H9 (cell line): ENCODE results near the gene LRFN2. TPM values are rescaled to one million over a fixed set of nuclear protein-coding genes. Genes with fewer than 3 reads are reported as not detected.

Source experiments
- DNase-seq: peaks from one replicate; pipeline ENCODE4 v3.0.0-alpha.2; 2017
- H2AFZ ChIP-seq: one replicate; pipeline ENCODE4 v1.6.1; 2013; ENCODE audit warnings: mild to moderate bottlenecking, low read length, control low read depth, moderate library complexity
- H2AK5ac ChIP-seq: 2 replicates; pipeline ENCODE4 v1.6.1; 2013; ENCODE audit warnings: low read length, control low read depth, mixed read lengths; ENCODE audit not compliant: insufficient read length
- H2BK120ac ChIP-seq: one replicate; pipeline ENCODE4 v1.6.1; 2013; ENCODE audit warnings: low read depth, mild to moderate bottlenecking, low read length, control low read depth, inconsistent platforms; ENCODE audit not compliant: poor library complexity, severe bottlenecking
- H2BK12ac ChIP-seq: 2 replicates; pipeline ENCODE4 v1.6.1; 2013; ENCODE audit warnings: low read length, control low read depth, mixed read lengths, low read depth; ENCODE audit not compliant: insufficient read length
- H2BK15ac ChIP-seq: 2 replicates; pipeline ENCODE4 v1.6.1; 2013; ENCODE audit warnings: low read depth, low read length, control low read depth
- H2BK20ac ChIP-seq: one replicate; pipeline ENCODE4 v1.6.1; 2013; ENCODE audit warnings: low read depth, mild to moderate bottlenecking, low read length, control low read depth, inconsistent platforms; ENCODE audit not compliant: poor library complexity, severe bottlenecking
- H2BK5ac ChIP-seq: 2 replicates; pipeline ENCODE4 v1.6.1; 2013; ENCODE audit warnings: low read length, control low read depth, mixed read lengths; ENCODE audit not compliant: insufficient read length
- H3K14ac ChIP-seq: 2 replicates; pipeline ENCODE4 v1.6.1; 2013; ENCODE audit warnings: low read length, control low read depth; ENCODE audit not compliant: insufficient read depth
- H3K18ac ChIP-seq: 2 replicates; pipeline ENCODE4 v1.6.1; 2013; ENCODE audit warnings: low read depth, mild to moderate bottlenecking, mixed read lengths, low read length, control low read depth; ENCODE audit not compliant: insufficient read length
- H3K23ac ChIP-seq: 2 replicates; pipeline ENCODE4 v1.6.1; 2013; ENCODE audit warnings: low read length, control low read depth, mixed read lengths, low read depth; ENCODE audit not compliant: insufficient read length
- H3K23me2 ChIP-seq: 2 replicates; pipeline ENCODE4 v1.6.1; 2013; ENCODE audit warnings: low read depth, mild to moderate bottlenecking, mixed read lengths, low read length, control low read depth; ENCODE audit not compliant: insufficient read length, poor library complexity, severe bottlenecking
- H3K27ac ChIP-seq: 2 replicates; pipeline ENCODE4 v1.5.1; 2013; ENCODE audit warnings: low read length, control low read depth, mixed read lengths, low read depth; ENCODE audit not compliant: insufficient read length
- H3K27me3 ChIP-seq: 2 replicates; pipeline ENCODE4 v1.6.1; 2013; ENCODE audit warnings: low read length, control low read depth, inconsistent platforms; ENCODE audit not compliant: insufficient read depth
- H3K4ac ChIP-seq: 2 replicates; pipeline ENCODE4 v1.6.1; 2013; ENCODE audit warnings: low read depth, mild to moderate bottlenecking, control low read depth, inconsistent platforms, low read length, moderate library complexity
- H3K4me1 ChIP-seq: 2 replicates; pipeline ENCODE4 v1.6.1; 2013; ENCODE audit warnings: low read length, control low read depth, inconsistent platforms; ENCODE audit not compliant: insufficient read depth
- H3K4me2 ChIP-seq: 2 replicates; pipeline ENCODE4 v1.6.1; 2013; ENCODE audit warnings: low read length, control low read depth, mixed read lengths; ENCODE audit not compliant: insufficient read length, insufficient read depth
- H3K56ac ChIP-seq: 2 replicates; pipeline ENCODE4 v1.6.1; 2013; ENCODE audit warnings: low read depth, mild to moderate bottlenecking, mixed read lengths, low read length, control low read depth; ENCODE audit not compliant: insufficient read length
- H3K79me1 ChIP-seq: 2 replicates; pipeline ENCODE4 v1.6.1; 2013; ENCODE audit warnings: low read depth, mild to moderate bottlenecking, moderate library complexity, low read length, control low read depth, inconsistent platforms; ENCODE audit not compliant: insufficient read depth, poor library complexity, severe bottlenecking
- H3K79me2 ChIP-seq: 2 replicates; pipeline ENCODE4 v1.6.1; 2013; ENCODE audit warnings: low read length, control low read depth, inconsistent platforms; ENCODE audit not compliant: insufficient read depth
- H3K9ac ChIP-seq: 2 replicates; pipeline ENCODE4 v1.6.1; 2013; ENCODE audit warnings: low read length, control low read depth, mixed read lengths; ENCODE audit not compliant: insufficient read length; ENCODE audit errors: extremely low read depth
- H3K9me3 ChIP-seq: one replicate; pipeline ENCODE4 v1.6.1; 2013; ENCODE audit warnings: low read depth, low read length, inconsistent platforms; ENCODE audit not compliant: control insufficient read depth
- H3T11ph ChIP-seq: one replicate; pipeline ENCODE4 v1.6.1; 2013; ENCODE audit warnings: mild to moderate bottlenecking, low read length, control low read depth, inconsistent platforms
- H4K20me1 ChIP-seq: one replicate; pipeline ENCODE4 v1.6.1; 2013; ENCODE audit not compliant: control insufficient read depth, insufficient read length, insufficient read depth
- H4K5ac ChIP-seq: 2 replicates; pipeline ENCODE4 v1.6.1; 2013; ENCODE audit warnings: low read depth, mild to moderate bottlenecking, mixed read lengths, low read length, control low read depth; ENCODE audit not compliant: insufficient read length
- H4K8ac ChIP-seq: replicated peaks from 2 replicates; pipeline ENCODE4 v1.6.1; 2013; ENCODE audit warnings: low read length, control low read depth, mixed read lengths, low read depth; ENCODE audit not compliant: insufficient read length
- H4K91ac ChIP-seq: 2 replicates; pipeline ENCODE4 v1.6.1; 2013; ENCODE audit warnings: low read depth, mild to moderate bottlenecking, moderate library complexity, mixed read lengths, low read length, control low read depth; ENCODE audit not compliant: insufficient read length
- H3K27ac Mint-ChIP-seq, 3 experiments: 2 replicates in 2 of 3; 3 replicates in 1 of 3; pipeline ENCODE4 v1.8.0; 2020 to 2021; ENCODE audit warnings: mixed read lengths in 3 of 3, mild to moderate bottlenecking in 1 of 3, moderate library complexity in 1 of 3
- H3K27me3 Mint-ChIP-seq: 2 replicates; pipeline ENCODE4 v1.8.0; 2021; ENCODE audit warnings: low read depth, mild to moderate bottlenecking, moderate library complexity, mixed read lengths
- H3K36me3 Mint-ChIP-seq, 3 experiments: 2 replicates in 2 of 3; 3 replicates in 1 of 3; pipeline ENCODE4 v1.8.0; 2020 to 2021; ENCODE audit warnings: low read depth in 3 of 3, mixed read lengths in 3 of 3; ENCODE audit not compliant: insufficient read depth in 1 of 3
- H3K4me1 Mint-ChIP-seq, 2 experiments: 2 replicates each; pipeline ENCODE4 v1.8.0; 2020; ENCODE audit warnings: mixed read lengths in 2 of 2
- H3K4me3 Mint-ChIP-seq, 2 experiments: 2 replicates in 1 of 2; 3 replicates in 1 of 2; pipeline ENCODE4 v1.8.0; 2020 to 2021; ENCODE audit warnings: mild to moderate bottlenecking in 2 of 2, mixed read lengths in 2 of 2, moderate library complexity in 1 of 2
- H3K9me3 Mint-ChIP-seq, 2 experiments: 2 replicates in 1 of 2; 3 replicates in 1 of 2; pipeline ENCODE4 v1.8.0; 2020; ENCODE audit warnings: mild to moderate bottlenecking in 2 of 2, mixed read lengths in 2 of 2, moderate library complexity in 1 of 2
- WGBS: extraction: QIAGEN DNeasy Blood & Tissue Kit; methylation state at CpG from one replicate; pipeline ENCODE4 v1.1.7; 2013; ENCODE audit warnings: missing lambda C conversion rate, low lambda C conversion rate, mixed read lengths; ENCODE audit not compliant: insufficient read length; ENCODE audit errors: extremely low coverage; 5-methylcytosine and 5-hydroxymethylcytosine counted together
- total RNA-seq: library from RNA; stranded (reverse); gene quantifications from 2 replicates; pipeline ENCODE4 v1.2.1, GENCODE V29; 2021
- TF ChIP-seq, protein P1 (sequence below): fragments of 200-600 bp; sonication (generic); conservative IDR thresholded peaks from 3 replicates; pipeline ENCODE4 v1.8.0; 2021; ENCODE audit warnings: antibody characterized with exemption, mild to moderate bottlenecking

LRFN2 gene
- total RNA-seq, 1 experiment from 2014 or later, result 0.11 TPM

DNA sequence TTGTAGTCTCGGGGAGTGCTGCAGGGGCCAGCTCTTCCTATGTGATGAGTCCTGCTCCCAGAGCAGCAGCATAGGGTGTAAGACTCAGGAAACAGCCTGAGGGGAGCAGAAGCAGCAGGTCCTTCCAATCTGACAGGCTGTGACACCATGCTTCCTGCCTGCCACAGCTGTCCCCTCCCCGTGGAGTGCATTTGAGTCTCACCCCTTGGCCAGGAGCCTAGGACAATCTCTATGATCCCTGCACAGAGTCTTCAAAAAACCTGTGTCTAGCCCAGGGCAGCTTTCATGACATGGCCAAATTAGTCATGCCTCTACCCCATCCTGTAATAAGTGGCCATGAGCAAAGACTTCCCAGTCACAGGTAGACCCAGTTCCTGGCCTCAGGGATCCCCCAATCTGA, 23.1 kb upstream of the LRFN2 start:
- Histone ChIP-seq H3K79me2 (no peaks in the 10 kb centered on the region), H2BK15ac (no peak overlapping the region), H3K23me2 (no peaks in the 10 kb centered on the region), H3K4me2 (no peak overlapping the region), H4K8ac (no peak overlapping the region), H3K14ac (no peak overlapping the region), H3K79me1 (no peaks in the 10 kb centered on the region), H2BK12ac (no peak overlapping the region), H3K27ac (no peak overlapping the region), H3K4ac (no peak overlapping the region), H2AFZ (no peak overlapping the region), H4K5ac (no peak overlapping the region), H3K56ac (no peak overlapping the region), H4K91ac (no peak overlapping the region), H2BK120ac (no peak overlapping the region), H3K23ac (no peak overlapping the region), H2AK5ac (no peak overlapping the region), H3T11ph (no peak overlapping the region), H3K4me1 (no peaks in the 10 kb centered on the region), H3K27me3 (no peaks in the 10 kb centered on the region), H2BK20ac (no peak overlapping the region), H4K20me1 (no peaks in the 10 kb centered on the region), H3K18ac (no peak overlapping the region), H3K9ac (no peak overlapping the region), H2BK5ac (no peak overlapping the region), H3K9me3 (no peaks in the 10 kb centered on the region)
- no peaks in the 10 kb centered on the region for H3K9me3 Mint-ChIP-seq
- peaks cover 21% of the 10 kb centered on the region for H3K27me3 Mint-ChIP-seq
- no peaks in the 10 kb centered on the region for H3K36me3 Mint-ChIP-seq
- no peaks in the 10 kb centered on the region; a peak in 1 of 4 replicates for H3K4me1 Mint-ChIP-seq
- DNase-seq, result no peak
- WGBS, result no CpG with 5 or more reads among the region's 2 CpGs
- no peak overlapping the region for H3K4me3 Mint-ChIP-seq
- H3K27ac Mint-ChIP-seq, result no peak overlapping the region
- TF ChIP-seq, protein P1, sequence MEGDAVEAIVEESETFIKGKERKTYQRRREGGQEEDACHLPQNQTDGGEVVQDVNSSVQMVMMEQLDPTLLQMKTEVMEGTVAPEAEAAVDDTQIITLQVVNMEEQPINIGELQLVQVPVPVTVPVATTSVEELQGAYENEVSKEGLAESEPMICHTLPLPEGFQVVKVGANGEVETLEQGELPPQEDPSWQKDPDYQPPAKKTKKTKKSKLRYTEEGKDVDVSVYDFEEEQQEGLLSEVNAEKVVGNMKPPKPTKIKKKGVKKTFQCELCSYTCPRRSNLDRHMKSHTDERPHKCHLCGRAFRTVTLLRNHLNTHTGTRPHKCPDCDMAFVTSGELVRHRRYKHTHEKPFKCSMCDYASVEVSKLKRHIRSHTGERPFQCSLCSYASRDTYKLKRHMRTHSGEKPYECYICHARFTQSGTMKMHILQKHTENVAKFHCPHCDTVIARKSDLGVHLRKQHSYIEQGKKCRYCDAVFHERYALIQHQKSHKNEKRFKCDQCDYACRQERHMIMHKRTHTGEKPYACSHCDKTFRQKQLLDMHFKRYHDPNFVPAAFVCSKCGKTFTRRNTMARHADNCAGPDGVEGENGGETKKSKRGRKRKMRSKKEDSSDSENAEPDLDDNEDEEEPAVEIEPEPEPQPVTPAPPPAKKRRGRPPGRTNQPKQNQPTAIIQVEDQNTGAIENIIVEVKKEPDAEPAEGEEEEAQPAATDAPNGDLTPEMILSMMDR, result no peak
